ENCODE measurements around the gene ROR2.
"Not testable (repeated sequence)": the region's sequence is repeated elsewhere in the genome, so short reads cannot be mapped to it uniquely, and the experiment has no call there.

ROR2 gene

GRCh38 chr9:91923145-91923544, 26.9 kb downstream of the ROR2 start:
- no peak for DNase-seq

- no peak for DNase-seq
Observed at GRCh38 chr9:91921371-91921770, 28.7 kb downstream of the ROR2 start.

DNA sequence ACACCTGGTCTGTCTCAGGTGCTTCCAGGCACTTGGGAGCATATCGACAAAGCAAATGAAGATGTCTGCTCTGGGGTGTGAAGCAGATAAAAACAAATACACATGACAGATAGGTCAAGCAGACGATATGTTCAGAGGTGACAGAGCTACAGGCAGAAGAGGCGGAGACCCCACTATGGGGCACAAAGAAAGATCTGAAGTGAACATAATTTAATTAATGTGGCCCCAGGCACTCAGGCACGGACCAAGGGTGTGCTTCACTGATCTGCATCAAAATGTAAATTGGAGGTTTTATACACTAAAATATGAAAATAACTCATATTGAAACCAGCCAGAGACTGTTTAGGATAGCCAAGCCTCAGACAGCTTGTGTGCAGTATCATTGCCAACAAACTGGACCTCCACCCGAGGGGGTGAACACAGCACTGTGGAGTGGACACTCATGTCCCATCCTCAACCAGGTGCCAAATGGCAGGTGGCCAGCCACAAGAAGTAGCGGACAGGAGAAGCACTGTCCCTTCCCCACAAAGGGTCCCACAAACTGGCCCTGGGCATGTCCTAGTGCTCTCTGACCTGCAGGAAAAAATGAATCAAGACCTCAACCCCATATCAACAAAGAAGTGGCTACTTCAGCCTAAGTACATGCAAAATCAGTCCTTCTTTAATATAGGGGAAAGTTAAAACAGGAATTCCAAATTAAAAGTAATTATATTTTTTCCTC, 29.2 kb downstream of the ROR2 start:
- no peak for DNase-seq

- DNase-seq: no peak
Observed at GRCh38 chr9:91919621-91920020, 30.4 kb downstream of the ROR2 start.

DNA sequence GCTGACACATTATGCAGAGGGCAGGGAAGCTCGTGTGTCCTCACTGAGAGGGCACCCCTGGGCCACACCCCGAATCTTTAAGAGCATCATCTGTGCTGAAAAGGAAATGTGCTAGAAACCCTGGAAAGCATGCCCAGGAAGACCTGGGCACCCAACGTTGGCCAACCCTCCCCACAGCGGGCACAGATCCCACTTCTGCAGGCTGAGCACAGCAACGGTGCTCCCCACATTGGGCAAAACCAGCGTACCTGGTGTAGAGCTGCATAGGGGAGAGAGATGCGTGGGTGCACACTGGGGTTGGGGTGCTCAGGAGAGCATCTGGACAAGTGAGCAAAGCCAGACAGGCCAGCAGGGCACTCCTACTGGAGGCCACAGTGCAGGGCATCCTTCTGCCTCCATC, 32.6 kb downstream of the ROR2 start:
- no peak for DNase-seq

GRCh38 chr9:91915524-91916263, 34.3 kb downstream of the ROR2 start:
- DNase-seq: no peak

- DNase-seq: no peak
Observed at GRCh38 chr9:91914937-91915336, 35.1 kb downstream of the ROR2 start.

DNA sequence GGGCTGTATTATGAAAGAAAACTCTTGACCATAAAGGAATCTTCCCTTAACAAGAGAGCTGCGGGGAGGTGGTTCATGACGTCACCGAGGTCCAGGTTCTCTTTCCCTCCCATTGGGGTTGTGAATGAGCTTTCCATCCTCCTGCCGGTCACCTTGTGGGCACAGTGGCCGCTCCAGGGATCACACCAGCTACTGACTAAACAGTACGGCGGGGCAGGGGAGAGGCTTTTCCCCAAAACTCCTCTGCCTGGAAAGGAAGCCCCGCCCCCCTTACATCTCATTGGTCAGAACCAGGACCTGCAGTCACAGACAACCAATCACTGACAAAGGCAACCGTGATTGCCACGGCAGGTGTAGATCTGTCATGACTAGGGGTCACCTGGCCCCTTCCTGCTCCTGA, 35.6 kb downstream of the ROR2 start:
- DNase-seq: no peak

DNA sequence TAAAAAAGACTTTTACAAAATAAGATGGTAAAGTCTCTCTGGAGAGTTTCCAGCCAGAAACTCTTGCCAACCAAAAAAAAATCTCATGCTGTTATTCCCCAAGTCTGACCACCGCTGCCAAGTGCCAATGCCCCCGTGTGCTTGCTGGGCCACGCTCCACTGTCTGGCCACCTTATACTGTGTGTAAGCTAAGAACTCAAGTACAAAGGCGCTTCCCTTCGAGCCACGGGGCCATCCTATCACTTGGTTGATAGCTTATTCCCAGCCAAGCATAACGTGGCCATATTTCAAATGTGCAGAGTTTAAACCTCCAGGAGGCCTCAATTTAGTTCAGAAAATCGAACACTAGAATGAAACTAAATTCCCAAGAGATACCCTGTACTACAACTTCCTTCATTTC, 36.0 kb downstream of the ROR2 start:
- no peak for DNase-seq

DNA sequence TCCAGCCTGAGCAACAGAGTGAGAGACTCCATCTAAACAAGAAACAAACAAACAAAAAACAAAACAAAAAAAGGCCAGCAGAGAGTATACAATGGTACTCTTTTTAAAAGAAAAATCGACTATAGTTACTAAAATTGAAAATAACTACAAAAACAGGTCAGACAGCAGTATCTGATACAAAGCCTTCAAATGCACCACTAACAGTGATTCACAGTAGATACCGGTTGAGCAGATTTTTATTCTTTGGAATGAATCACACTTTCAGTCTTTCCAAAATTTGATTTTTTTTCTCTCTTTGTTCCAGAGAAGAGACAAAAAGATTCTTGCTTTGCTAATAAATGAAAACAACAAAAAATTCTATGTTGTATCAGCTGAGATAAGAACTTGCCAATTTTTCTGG, 36.9 kb downstream of the ROR2 start:
- no peak for DNase-seq

- no peak for DNase-seq
Observed at GRCh38 chr9:91911657-91912056, 38.4 kb downstream of the ROR2 start.

DNA sequence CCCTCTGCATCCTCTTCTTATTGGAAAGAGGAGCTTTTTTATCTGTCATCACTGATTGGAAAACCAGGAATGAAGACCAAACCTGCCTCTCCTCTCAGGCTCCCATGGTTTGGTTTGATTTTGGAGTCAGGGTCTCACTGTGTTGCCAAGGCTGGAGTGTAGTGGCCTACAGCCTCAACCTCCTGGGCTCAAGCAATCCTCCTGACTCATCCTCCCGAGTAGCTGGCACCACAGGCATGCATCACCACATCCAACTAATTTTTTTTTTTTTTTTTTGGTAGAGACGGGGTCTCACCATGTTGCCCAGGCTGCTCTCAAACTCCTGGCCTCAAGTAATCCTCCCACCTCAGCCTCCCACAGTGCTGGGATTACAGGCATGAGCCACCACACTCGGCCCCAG, 40.8 kb downstream of the ROR2 start:
- not testable (repeated sequence) for DNase-seq

DNA sequence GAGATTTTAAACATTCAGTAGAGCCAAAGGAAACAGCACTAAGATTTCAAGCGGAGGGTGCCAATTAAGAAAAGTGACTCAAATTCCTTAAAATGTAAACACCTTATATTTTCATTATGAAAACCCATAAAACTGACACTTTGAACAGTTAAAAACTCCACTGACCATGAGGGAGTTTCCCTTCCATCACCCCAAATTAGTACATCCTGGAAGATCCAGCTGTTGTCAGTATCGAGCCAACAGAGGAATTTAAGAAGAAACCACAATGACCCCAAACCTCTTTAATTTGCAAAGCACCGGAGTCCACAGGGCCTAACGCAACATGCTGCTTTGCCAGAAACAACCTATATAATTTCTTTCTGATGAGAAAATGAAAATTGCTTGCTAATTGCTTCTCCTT, 41.3 kb downstream of the ROR2 start:
- no peak for DNase-seq

- DNase-seq: no peak
Observed at GRCh38 chr9:91908293-91908623, 41.8 kb downstream of the ROR2 start.

DNA sequence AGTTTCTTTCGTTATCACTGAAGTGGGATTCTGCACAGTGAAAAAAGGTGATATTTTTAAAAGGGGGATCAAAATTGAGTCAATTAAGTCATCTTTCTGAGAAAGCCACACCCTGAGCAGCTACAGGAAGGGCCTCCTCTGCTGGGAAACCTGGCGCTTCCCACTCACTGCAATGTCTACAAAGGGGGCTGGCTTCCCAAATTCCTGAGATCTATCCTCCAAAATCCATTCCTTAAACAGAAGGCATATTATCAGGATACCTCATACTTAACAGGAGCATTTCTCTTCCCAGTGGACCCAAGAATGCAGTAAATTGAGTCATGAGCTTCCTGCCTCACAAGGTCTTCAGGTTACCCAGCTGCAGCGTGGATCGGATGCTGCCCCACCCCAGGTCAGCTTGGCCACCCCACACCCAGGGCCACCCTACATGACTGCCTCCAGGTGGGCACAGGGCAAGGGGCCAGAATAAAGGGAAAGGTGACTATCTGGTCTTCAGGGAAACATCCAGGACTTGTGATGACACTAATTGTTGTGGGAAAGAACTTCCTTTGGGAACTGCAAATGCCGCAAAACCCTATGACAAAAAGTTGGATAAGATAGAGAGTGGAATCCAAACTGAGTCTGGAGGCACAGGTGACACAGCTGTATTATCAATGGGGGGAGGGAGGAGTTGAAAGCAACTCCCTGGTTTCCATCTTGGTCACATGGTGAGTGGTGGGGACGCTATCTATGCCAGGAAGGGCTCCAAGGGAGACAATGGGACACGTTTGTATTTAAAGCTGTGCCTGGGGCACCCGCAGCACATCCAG, 42.3 kb downstream of the ROR2 start:
- no peak for DNase-seq

GRCh38 chr9:91905991-91906469, 44.0 kb downstream of the ROR2 start:
- peak; percentile 61 for DNase-seq

GRCh38 chr9:91905237-91905650, 44.8 kb downstream of the ROR2 start:
- no peak for DNase-seq

GRCh38 chr9:91904588-91905236, 45.3 kb downstream of the ROR2 start:
- DNase-seq: no peak

GRCh38 chr9:91903126-91903911, 46.7 kb downstream of the ROR2 start:
- no peak for DNase-seq

DNA sequence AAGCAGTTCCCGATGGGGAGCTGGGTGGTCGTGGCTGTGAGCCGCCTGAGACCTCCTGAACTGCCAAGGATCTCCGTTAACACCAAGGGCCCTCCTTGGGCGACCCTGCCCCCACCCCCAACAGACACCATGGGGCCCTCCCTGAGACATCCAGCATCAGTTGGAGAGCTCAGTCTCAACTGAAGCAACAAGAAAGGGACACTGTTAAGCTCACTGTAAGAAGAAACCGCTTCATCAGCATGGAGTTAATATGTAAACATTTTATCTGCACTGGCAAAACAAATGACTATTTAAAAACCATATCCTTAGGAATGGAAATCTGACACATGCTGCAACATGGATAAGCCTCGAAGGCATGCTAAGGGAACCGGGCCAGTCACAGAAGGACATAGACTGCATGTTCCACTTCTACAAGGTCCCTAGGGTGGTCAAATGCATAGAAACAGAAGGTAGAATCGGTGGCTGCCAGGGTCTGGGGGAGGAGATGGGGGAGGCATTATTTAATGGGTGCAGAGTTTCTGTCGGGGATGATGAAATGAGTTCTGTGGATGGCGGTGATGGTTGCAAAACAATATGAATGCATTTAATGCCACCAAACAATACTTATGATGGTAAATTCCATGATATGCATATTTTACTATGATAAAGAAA, 47.4 kb downstream of the ROR2 start:
- DNase-seq: no peak

- no peak for DNase-seq
Observed at GRCh38 chr9:91900797-91901177, 49.2 kb downstream of the ROR2 start.

Measured in CD4-positive, alpha-beta T cell treated with Interleukin-17A for 1 hour (primary cell).